Mammary epithelial cell (primary cell): Measurements from ENCODE around the gene BOLA1.

Source experiments
- EZH2 ChIP-seq: IDR thresholded peaks from 2 replicates; pipeline ENCODE4 v1.6.1; 2012; ENCODE audit warnings: low read length, inconsistent platforms, borderline replicate concordance
- TF ChIP-seq, protein P1 (sequence below), 2 donors: IDR thresholded peaks in 1 of 2; conservative IDR thresholded peaks in 1 of 2; 2 replicates each; pipeline ENCODE4 v1.5.1; 2011 to 2012; ENCODE audit warnings: inconsistent platforms in 2 of 2, low read length in 2 of 2, mild to moderate bottlenecking in 2 of 2, control low read depth in 1 of 2, low read depth in 1 of 2; ENCODE audit not compliant: insufficient read depth in 1 of 2; ENCODE audit errors: extremely low read depth in 1 of 2

DNA sequence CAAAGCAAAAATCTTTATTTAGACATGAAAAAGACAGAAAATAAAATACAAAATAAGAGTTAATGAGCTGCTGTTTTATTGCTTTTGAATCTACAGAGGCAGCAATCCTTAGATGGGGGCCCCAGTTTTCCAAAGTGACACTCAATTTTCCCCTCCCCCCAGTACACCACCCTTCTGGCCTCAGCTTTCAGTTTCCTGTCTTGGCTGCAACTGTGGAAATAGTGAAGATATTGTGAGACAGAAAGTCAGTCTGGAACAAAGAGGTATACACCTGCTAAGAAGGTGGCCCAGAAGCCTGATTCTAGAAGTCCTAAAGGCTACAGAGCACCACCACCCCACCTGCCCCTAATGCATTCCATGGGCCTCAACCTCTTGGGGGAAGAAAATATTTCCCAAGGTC, 38.4 kb downstream of the BOLA1 start:
- TF ChIP-seq, protein P1, sequence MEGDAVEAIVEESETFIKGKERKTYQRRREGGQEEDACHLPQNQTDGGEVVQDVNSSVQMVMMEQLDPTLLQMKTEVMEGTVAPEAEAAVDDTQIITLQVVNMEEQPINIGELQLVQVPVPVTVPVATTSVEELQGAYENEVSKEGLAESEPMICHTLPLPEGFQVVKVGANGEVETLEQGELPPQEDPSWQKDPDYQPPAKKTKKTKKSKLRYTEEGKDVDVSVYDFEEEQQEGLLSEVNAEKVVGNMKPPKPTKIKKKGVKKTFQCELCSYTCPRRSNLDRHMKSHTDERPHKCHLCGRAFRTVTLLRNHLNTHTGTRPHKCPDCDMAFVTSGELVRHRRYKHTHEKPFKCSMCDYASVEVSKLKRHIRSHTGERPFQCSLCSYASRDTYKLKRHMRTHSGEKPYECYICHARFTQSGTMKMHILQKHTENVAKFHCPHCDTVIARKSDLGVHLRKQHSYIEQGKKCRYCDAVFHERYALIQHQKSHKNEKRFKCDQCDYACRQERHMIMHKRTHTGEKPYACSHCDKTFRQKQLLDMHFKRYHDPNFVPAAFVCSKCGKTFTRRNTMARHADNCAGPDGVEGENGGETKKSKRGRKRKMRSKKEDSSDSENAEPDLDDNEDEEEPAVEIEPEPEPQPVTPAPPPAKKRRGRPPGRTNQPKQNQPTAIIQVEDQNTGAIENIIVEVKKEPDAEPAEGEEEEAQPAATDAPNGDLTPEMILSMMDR (conservative IDR thresholded peaks at IDR 0.05 in 1 of 2, IDR thresholded peaks at IDR 0.05 in 1 of 2; ENCODE audit: extremely low read depth in 1 of 2, insufficient read depth in 1 of 2, low read depth in 1 of 2, low read length in 2 of 2), result no peak
- no peak for TF ChIP-seq EZH2
